IMR-90 (cell line): ENCODE measurements around the gene MCF2L2. TPM values are rescaled to one million over a fixed set of nuclear protein-coding genes. Genes with fewer than 3 reads are reported as not detected.

Experiments
- ATAC-seq: fragments of 200-7000 bp; cut with Tn5 transposase; 2 replicates; pipeline ENCODE4 v1.9.1; 2020; ENCODE audit warnings: low read depth, mild to moderate bottlenecking, moderate library complexity
- BruUV-seq: library from RNA; stranded (reverse); fragments of 400-500 nt; replicated peaks from 2 replicates; lab custom pipeline; 2021; lab: Mats Ljungman, UMichigan
- CTCF ChIA-PET: fragments of 300-600 bp; formaldehyde crosslinking; extraction: SDS; loops from one replicate; lab custom pipeline; 2021; ENCODE audit warnings: antibody characterized with exemption; lab: Yijun Ruan, JAX
- POLR2A ChIA-PET: fragments of 300-600 bp; sonication (Branson Sonifier 250); formaldehyde crosslinking; loops from one replicate; lab custom pipeline; 2022; ENCODE audit warnings: antibody characterized with exemption; ENCODE audit not compliant: unreplicated experiment; lab: Charles Lee
- DNase-seq: peaks from one replicate; pipeline ENCODE4 v3.0.0; 2013
- H2AFZ ChIP-seq: replicated peaks from 2 replicates; pipeline ENCODE3; 2013; ENCODE audit warnings: low read length, mild to moderate bottlenecking; ENCODE audit not compliant: poor library complexity
- H2AK5ac ChIP-seq: 2 replicates; pipeline ENCODE4 v1.6.1; 2013; ENCODE audit warnings: low read depth, low read length, inconsistent platforms
- H2AK9ac ChIP-seq: replicated peaks from 2 replicates; pipeline ENCODE3; 2013; ENCODE audit warnings: mild to moderate bottlenecking, low read depth, low read length, moderate library complexity; ENCODE audit not compliant: poor library complexity
- H2BK120ac ChIP-seq: 2 replicates; pipeline ENCODE4 v1.6.1; 2013; ENCODE audit warnings: low read depth, low read length, inconsistent platforms
- H2BK15ac ChIP-seq: 3 replicates; pipeline ENCODE4 v1.6.1; 2013; ENCODE audit warnings: low read depth, low read length, inconsistent platforms
- H2BK20ac ChIP-seq: 2 replicates; pipeline ENCODE4 v1.6.1; 2013; ENCODE audit warnings: low read depth, mild to moderate bottlenecking, inconsistent platforms, low read length, moderate library complexity
- H2BK5ac ChIP-seq: 2 replicates; pipeline ENCODE4 v1.6.1; 2013; ENCODE audit warnings: mild to moderate bottlenecking, low read depth, low read length, inconsistent platforms; ENCODE audit not compliant: poor library complexity, severe bottlenecking
- H3K14ac ChIP-seq: replicated peaks from 2 replicates; pipeline ENCODE4 v1.6.1; 2013; ENCODE audit warnings: low read depth, low read length, inconsistent platforms
- H3K18ac ChIP-seq: 2 replicates; pipeline ENCODE4 v1.6.1; 2013; ENCODE audit warnings: low read depth, low read length, control low read depth
- H3K23ac ChIP-seq: 2 replicates; pipeline ENCODE4 v1.6.1; 2013; ENCODE audit warnings: low read depth, low read length, inconsistent platforms
- H3K27ac ChIP-seq: 2 replicates; pipeline ENCODE4 v1.5.1; 2013; ENCODE audit warnings: mild to moderate bottlenecking, control low read depth, low read length; ENCODE audit not compliant: insufficient read depth
- H3K27me3 ChIP-seq: 2 replicates; pipeline ENCODE4 v1.6.1; 2013; ENCODE audit warnings: low read length; ENCODE audit not compliant: control insufficient read depth, insufficient read depth
- H3K36me3 ChIP-seq: 2 replicates; pipeline ENCODE4 v1.6.1; 2013; ENCODE audit warnings: low read length, mixed read lengths; ENCODE audit not compliant: control insufficient read depth, insufficient read depth
- H3K4ac ChIP-seq: 2 replicates; pipeline ENCODE4 v1.6.1; 2013; ENCODE audit warnings: low read depth, low read length, inconsistent platforms
- H3K4me1 ChIP-seq: 2 replicates; pipeline ENCODE4 v1.6.1; 2013; ENCODE audit warnings: low read length, mixed read lengths; ENCODE audit not compliant: control insufficient read depth, insufficient read depth
- H3K4me2 ChIP-seq: 2 replicates; pipeline ENCODE4 v1.6.1; 2013; ENCODE audit warnings: low read depth, mild to moderate bottlenecking, control low read depth, low read length, moderate library complexity
- H3K4me3 ChIP-seq: 2 replicates; pipeline ENCODE4 v1.5.1; 2013; ENCODE audit warnings: low read depth, mild to moderate bottlenecking, control low read depth, low read length, moderate library complexity; ENCODE audit not compliant: insufficient read depth
- H3K56ac ChIP-seq: 2 replicates; pipeline ENCODE4 v1.6.1; 2013; ENCODE audit warnings: low read length, inconsistent platforms; ENCODE audit not compliant: insufficient read depth; ENCODE audit errors: extremely low read depth
- H3K79me1 ChIP-seq, 2 experiments: 2 replicates each; pipeline ENCODE4 v1.6.1; 2013; ENCODE audit warnings: low read length in 2 of 2, inconsistent platforms in 1 of 2, low read depth in 1 of 2
- H3K9ac ChIP-seq: 2 replicates; pipeline ENCODE4 v1.6.1; 2013; ENCODE audit warnings: low read depth, low read length, control low read depth
- H3K9me1 ChIP-seq: 2 replicates; pipeline ENCODE4 v1.6.1; 2013; ENCODE audit warnings: low read length, inconsistent platforms; ENCODE audit not compliant: insufficient read depth
- H3K9me3 ChIP-seq: 2 replicates; pipeline ENCODE4 v1.6.1; 2013; ENCODE audit warnings: low read length; ENCODE audit not compliant: control insufficient read depth, insufficient read depth
- H4K20me1 ChIP-seq: 2 replicates; pipeline ENCODE4 v1.6.1; 2013; ENCODE audit warnings: low read length, inconsistent platforms; ENCODE audit not compliant: insufficient read depth
- H4K5ac ChIP-seq: 2 replicates; pipeline ENCODE4 v1.6.1; 2013; ENCODE audit warnings: mild to moderate bottlenecking, low read depth, low read length, control low read depth
- H4K8ac ChIP-seq, 2 experiments: 2 replicates each; pipeline ENCODE4 v1.6.1; 2013; ENCODE audit warnings: low read depth in 2 of 2, low read length in 2 of 2, control low read depth in 1 of 2, inconsistent platforms in 1 of 2
- H4K91ac ChIP-seq: 2 replicates; pipeline ENCODE4 v1.6.1; 2013; ENCODE audit warnings: low read depth, low read length, inconsistent platforms; ENCODE audit not compliant: insufficient read depth
- BHLHE40 ChIP-seq: fragments of 150-350 bp; IDR thresholded peaks from 2 replicates; pipeline ENCODE4 v1.6.1; 2016; ENCODE audit warnings: mild to moderate bottlenecking, low read depth, low read length
- CEBPB ChIP-seq: IDR thresholded peaks from 2 replicates; pipeline ENCODE4 v1.6.1; 2012; ENCODE audit warnings: low read depth, low read length, improper control_type of control experiment
- CHD1 ChIP-seq: IDR thresholded peaks from 2 replicates; pipeline ENCODE4 v1.6.1; 2012; ENCODE audit warnings: low read depth, low read length, improper control_type of control experiment
- MAFK ChIP-seq: IDR thresholded peaks from 2 replicates; pipeline ENCODE4 v1.6.1; 2012; ENCODE audit warnings: low read depth, low read length, improper control_type of control experiment
- MAZ ChIP-seq: IDR thresholded peaks from 2 replicates; pipeline ENCODE4 v1.6.1; 2012; ENCODE audit warnings: low read depth, mild to moderate bottlenecking, low read length, improper control_type of control experiment, moderate library complexity, borderline replicate concordance
- MXI1 ChIP-seq: IDR thresholded peaks from 2 replicates; pipeline ENCODE4 v1.6.1; 2012; ENCODE audit warnings: low read depth, mild to moderate bottlenecking, low read length, moderate library complexity, borderline replicate concordance
- NFE2L2 ChIP-seq: fragments of 150-350 bp; IDR thresholded peaks from 2 replicates; pipeline ENCODE4 v1.6.1; 2016; ENCODE audit warnings: low read depth, mild to moderate bottlenecking, low read length
- POLR2A ChIP-seq: IDR thresholded peaks from 2 replicates; pipeline ENCODE4 v1.6.1; 2012; ENCODE audit warnings: mild to moderate bottlenecking, low read depth, low read length
- RFX5 ChIP-seq: IDR thresholded peaks from 2 replicates; pipeline ENCODE4 v1.8.0; 2012; ENCODE audit warnings: low read depth, mild to moderate bottlenecking, low read length, moderate library complexity
- SMC3 ChIP-seq: fragments of 150-350 bp; IDR thresholded peaks from 2 replicates; pipeline ENCODE4 v1.6.1; 2016; ENCODE audit warnings: low read depth, mild to moderate bottlenecking, antibody characterized with exemption, low read length, moderate library complexity
- WGBS, 2 experiments: methylation state at CpG; one replicate each; pipeline versions ENCODE4 v1.1.5 to v1.1.7; 2013; ENCODE audit warnings: missing lambda C conversion rate in 2 of 2; ENCODE audit not compliant: insufficient read length in 1 of 2; ENCODE audit errors: extremely low coverage in 2 of 2; 5-methylcytosine and 5-hydroxymethylcytosine counted together
- dilution Hi-C: fragments of 300-500 bp; cut with HindIII; formaldehyde crosslinking; loops from one replicate; pipeline ENCODE4 v1.14.3; 2018; ENCODE audit warnings: low sequenced_read_pairs; ENCODE audit not compliant: unreplicated experiment
- in situ Hi-C: fragments of 300-500 bp; cut with MboI; formaldehyde crosslinking; loops from 3 replicates; pipeline ENCODE4 v1.14.3; 2019; ENCODE audit warnings: low sequenced_read_pairs, inconsistent platforms, mixed read lengths
- intact Hi-C: fragments of 100-400 bp; cut with micrococcal nuclease; formaldehyde crosslinking; loops from 2 replicates; pipeline ENCODE4 v1.10.0; 2022
- polyA plus RNA-seq, 3 experiments: library from polyadenylated mRNA; depleted of rRNA; stranded (reverse); fragments of >200 nt; gene quantifications; 2 replicates each; pipeline ENCODE4 v1.2.3, GENCODE V29; 2012; ENCODE audit warnings: low replicate concordance in 1 of 3
- total RNA-seq: library from RNA; depleted of rRNA; stranded (reverse); fragments of >200 nt; gene quantifications from 2 replicates; pipeline ENCODE4 v1.2.3, GENCODE V29; 2012
- TF ChIP-seq, protein P1 (sequence below): conservative IDR thresholded peaks from 2 replicates; pipeline ENCODE4 v1.5.1; 2012; ENCODE audit warnings: mild to moderate bottlenecking, low read depth, low read length, improper control_type of control experiment
- TF ChIP-seq, protein P2 (sequence below): fragments of 150-350 bp; IDR thresholded peaks from 2 replicates; pipeline ENCODE4 v1.6.1; 2016; ENCODE audit warnings: low read depth, mild to moderate bottlenecking, low read length, moderate library complexity, borderline replicate concordance

The MCF2L2 gene
- total and polyA plus RNA-seq, 2 of the 4 experiments (the other 2 are of a cell fraction) = under 0.01 TPM; not detected in 1

DNA sequence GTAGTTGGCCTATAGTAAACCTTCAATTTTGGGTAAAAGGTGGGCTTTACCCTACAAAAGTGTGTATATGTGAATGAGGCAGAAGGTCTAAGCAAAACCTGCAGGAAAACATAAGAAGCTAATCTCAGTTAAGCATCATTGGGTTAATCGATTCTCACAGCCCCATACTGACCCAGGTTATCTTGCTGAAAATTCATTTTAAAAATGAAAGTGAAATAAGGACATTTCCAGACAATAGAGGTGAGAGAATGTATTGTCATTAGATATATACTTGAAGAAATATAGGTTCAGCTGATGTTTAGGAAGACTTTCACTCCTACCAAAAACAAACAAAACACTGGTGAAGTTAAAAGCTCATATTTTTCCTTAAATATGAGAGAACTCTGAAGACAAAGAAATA lies 85.6 kb downstream of the MCF2L2 start:
- intact Hi-C loops = no loop called here
- H3K4me1 ChIP-seq = no peaks in the 10 kb centered on the region
- no peak for DNase-seq
- POLR2A ChIA-PET = no interaction called here
- no peak overlapping the region for H4K5ac ChIP-seq
- no TSS peak for BruUV-seq
- no peak for ATAC-seq
- no peak overlapping the region for H2AFZ ChIP-seq
- no peak overlapping the region for H4K91ac ChIP-seq
- no peaks in the 10 kb centered on the region for H3K9me3 ChIP-seq
- no peak overlapping the region for H3K27ac ChIP-seq
- H3K36me3 ChIP-seq = no peaks in the 10 kb centered on the region
- no peak overlapping the region for H3K18ac ChIP-seq
- no peak overlapping the region for H3K4ac ChIP-seq
- H2BK5ac ChIP-seq = no peak overlapping the region
- no peak overlapping the region for H3K4me3 ChIP-seq
- no peak overlapping the region for H3K14ac ChIP-seq
- no peak overlapping the region for H2AK9ac ChIP-seq
- H3K9me1 ChIP-seq = no peaks in the 10 kb centered on the region
- no peaks in the 10 kb centered on the region for H4K20me1 ChIP-seq
- no CpG with 5 or more reads among the region's 1 CpG for WGBS, 2 experiments
- dilution Hi-C loops = no loop called here
- no peaks in the 10 kb centered on the region for H3K79me1 ChIP-seq
- no peak overlapping the region for H2AK5ac ChIP-seq
- no peak overlapping the region for H2BK15ac ChIP-seq
- H3K4me2 ChIP-seq = no peak overlapping the region
- no peak overlapping the region for H4K8ac ChIP-seq
- no peak overlapping the region for H2BK120ac ChIP-seq
- no peak overlapping the region for H3K56ac ChIP-seq
- TF ChIP-seq CHD1 = no peak
- no peak for TF ChIP-seq CEBPB
- no peak for TF ChIP-seq SMC3
- no peak for TF ChIP-seq POLR2A
- TF ChIP-seq MAFK = no peak
- TF ChIP-seq, protein P1, sequence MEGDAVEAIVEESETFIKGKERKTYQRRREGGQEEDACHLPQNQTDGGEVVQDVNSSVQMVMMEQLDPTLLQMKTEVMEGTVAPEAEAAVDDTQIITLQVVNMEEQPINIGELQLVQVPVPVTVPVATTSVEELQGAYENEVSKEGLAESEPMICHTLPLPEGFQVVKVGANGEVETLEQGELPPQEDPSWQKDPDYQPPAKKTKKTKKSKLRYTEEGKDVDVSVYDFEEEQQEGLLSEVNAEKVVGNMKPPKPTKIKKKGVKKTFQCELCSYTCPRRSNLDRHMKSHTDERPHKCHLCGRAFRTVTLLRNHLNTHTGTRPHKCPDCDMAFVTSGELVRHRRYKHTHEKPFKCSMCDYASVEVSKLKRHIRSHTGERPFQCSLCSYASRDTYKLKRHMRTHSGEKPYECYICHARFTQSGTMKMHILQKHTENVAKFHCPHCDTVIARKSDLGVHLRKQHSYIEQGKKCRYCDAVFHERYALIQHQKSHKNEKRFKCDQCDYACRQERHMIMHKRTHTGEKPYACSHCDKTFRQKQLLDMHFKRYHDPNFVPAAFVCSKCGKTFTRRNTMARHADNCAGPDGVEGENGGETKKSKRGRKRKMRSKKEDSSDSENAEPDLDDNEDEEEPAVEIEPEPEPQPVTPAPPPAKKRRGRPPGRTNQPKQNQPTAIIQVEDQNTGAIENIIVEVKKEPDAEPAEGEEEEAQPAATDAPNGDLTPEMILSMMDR = no peak
- TF ChIP-seq RFX5 = no peak
- TF ChIP-seq BHLHE40 = no peak
- TF ChIP-seq, protein P2, sequence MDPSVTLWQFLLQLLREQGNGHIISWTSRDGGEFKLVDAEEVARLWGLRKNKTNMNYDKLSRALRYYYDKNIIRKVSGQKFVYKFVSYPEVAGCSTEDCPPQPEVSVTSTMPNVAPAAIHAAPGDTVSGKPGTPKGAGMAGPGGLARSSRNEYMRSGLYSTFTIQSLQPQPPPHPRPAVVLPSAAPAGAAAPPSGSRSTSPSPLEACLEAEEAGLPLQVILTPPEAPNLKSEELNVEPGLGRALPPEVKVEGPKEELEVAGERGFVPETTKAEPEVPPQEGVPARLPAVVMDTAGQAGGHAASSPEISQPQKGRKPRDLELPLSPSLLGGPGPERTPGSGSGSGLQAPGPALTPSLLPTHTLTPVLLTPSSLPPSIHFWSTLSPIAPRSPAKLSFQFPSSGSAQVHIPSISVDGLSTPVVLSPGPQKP = no peak
- TF ChIP-seq MAZ = no peak
- TF ChIP-seq NFE2L2 = no peak
- no peak for TF ChIP-seq MXI1
- H3K27me3 ChIP-seq = peaks cover 14% of the 10 kb centered on the region
- H3K23ac ChIP-seq = no peak overlapping the region
- no peak overlapping the region for H3K9ac ChIP-seq
- in situ Hi-C loops = no loop called here
- no peak overlapping the region for H2BK20ac ChIP-seq
- CTCF ChIA-PET = no interaction called here
